Measurements from ENCODE around the gene KCNQ5.

KCNQ5 gene

GRCh38 chr6:73156793-73157767 is 535.2 kb downstream of the KCNQ5 start:
- H2BK5ac ChIP-seq (ENCODE audit: low read depth, low read length, poor library complexity) = no peak overlapping the region
- H3K9me3 ChIP-seq (ENCODE audit: insufficient read depth, low read depth, low read length) = peaks cover 3% of the 10 kb centered on the region
- H2BK12ac ChIP-seq (ENCODE audit: low read length) = no peak overlapping the region
- H2AK5ac ChIP-seq (ENCODE audit: low read length) = no peak overlapping the region
- no peak overlapping the region for H3K9ac ChIP-seq (ENCODE audit: low read length)
- WGBS (ENCODE audit: extremely low coverage, insufficient coverage, insufficient read length) = no CpG with 5 or more reads among the region's 41 CpGs
- H3K23ac ChIP-seq (ENCODE audit: low read length) = no peak overlapping the region
- H3K14ac ChIP-seq (ENCODE audit: low read length) = no peak overlapping the region
- H4K12ac ChIP-seq (ENCODE audit: low read depth, low read length) = no peak overlapping the region
- H2BK120ac ChIP-seq (ENCODE audit: insufficient read depth, low read length, poor library complexity) = no peak overlapping the region
- H3K79me1 ChIP-seq (ENCODE audit: low read length) = no peaks in the 10 kb centered on the region
- no peak overlapping the region for H2AFZ ChIP-seq (ENCODE audit: insufficient read depth, low read length, poor library complexity)
- H4K8ac ChIP-seq (ENCODE audit: low read depth, low read length) = no peak overlapping the region
- H3K27me3 ChIP-seq (ENCODE audit: insufficient read depth, low read length) = no peaks in the 10 kb centered on the region
- no peaks in the 10 kb centered on the region for H3K4me1 ChIP-seq (ENCODE audit: control insufficient read depth in 1 of 2, insufficient read depth in 2 of 2, low read length in 2 of 2)
- H3K4ac ChIP-seq (ENCODE audit: low read depth, low read length) = no peak overlapping the region
- H3K4me3 ChIP-seq (ENCODE audit: low read depth, low read length) = no peak overlapping the region
- H3K79me2 ChIP-seq (ENCODE audit: control insufficient read depth, insufficient read depth, low read length, poor library complexity) = no peaks in the 10 kb centered on the region
- DNase-seq = no peak
- H3K4me2 ChIP-seq (ENCODE audit: low read length) = no peak overlapping the region
- no peak overlapping the region for H3K18ac ChIP-seq (ENCODE audit: low read length)
- no peak overlapping the region for H4K91ac ChIP-seq (ENCODE audit: low read depth, low read length)
- no peaks in the 10 kb centered on the region for H3K36me3 ChIP-seq (ENCODE audit: control insufficient read depth in 1 of 2, insufficient read depth in 2 of 2, low read length in 2 of 2)
- no peak overlapping the region for H3K27ac ChIP-seq (ENCODE audit: low read depth, low read length)

GRCh38 chr6:73157870-73158269 is 536.0 kb downstream of the KCNQ5 start:
- Histone ChIP-seq H4K8ac (ENCODE audit: low read depth, low read length) (no peak overlapping the region), H3K79me1 (ENCODE audit: low read length) (no peaks in the 10 kb centered on the region), H3K4me2 (ENCODE audit: low read length) (no peak overlapping the region), H3K79me2 (ENCODE audit: control insufficient read depth, insufficient read depth, low read length, poor library complexity) (no peaks in the 10 kb centered on the region), H3K4ac (ENCODE audit: low read depth, low read length) (no peak overlapping the region), H3K9ac (ENCODE audit: low read length) (no peak overlapping the region), H2BK120ac (ENCODE audit: insufficient read depth, low read length, poor library complexity) (no peak overlapping the region), H2BK12ac (ENCODE audit: low read length) (no peak overlapping the region), H3K14ac (ENCODE audit: low read length) (no peak overlapping the region), H3K27me3 (ENCODE audit: insufficient read depth, low read length) (no peaks in the 10 kb centered on the region), H3K27ac (ENCODE audit: low read depth, low read length) (no peak overlapping the region), H4K91ac (ENCODE audit: low read depth, low read length) (no peak overlapping the region), H3K23ac (ENCODE audit: low read length) (no peak overlapping the region), H2BK5ac (ENCODE audit: low read depth, low read length, poor library complexity) (no peak overlapping the region), H3K4me3 (ENCODE audit: low read depth, low read length) (no peak overlapping the region), H4K12ac (ENCODE audit: low read depth, low read length) (no peak overlapping the region), H3K9me3 (ENCODE audit: insufficient read depth, low read depth, low read length) (peaks cover 3% of the 10 kb centered on the region), H3K18ac (ENCODE audit: low read length) (no peak overlapping the region), H3K36me3 (ENCODE audit: control insufficient read depth in 1 of 2, insufficient read depth in 2 of 2, low read length in 2 of 2) (no peaks in the 10 kb centered on the region), H2AFZ (ENCODE audit: insufficient read depth, low read length, poor library complexity) (no peak overlapping the region), H3K4me1 (ENCODE audit: control insufficient read depth in 1 of 2, insufficient read depth in 2 of 2, low read length in 2 of 2) (no peaks in the 10 kb centered on the region), H2AK5ac (ENCODE audit: low read length) (no peak overlapping the region)
- no peak for DNase-seq
- WGBS (ENCODE audit: extremely low coverage, insufficient coverage, insufficient read length) = no CpG with 5 or more reads among the region's 34 CpGs

DNA sequence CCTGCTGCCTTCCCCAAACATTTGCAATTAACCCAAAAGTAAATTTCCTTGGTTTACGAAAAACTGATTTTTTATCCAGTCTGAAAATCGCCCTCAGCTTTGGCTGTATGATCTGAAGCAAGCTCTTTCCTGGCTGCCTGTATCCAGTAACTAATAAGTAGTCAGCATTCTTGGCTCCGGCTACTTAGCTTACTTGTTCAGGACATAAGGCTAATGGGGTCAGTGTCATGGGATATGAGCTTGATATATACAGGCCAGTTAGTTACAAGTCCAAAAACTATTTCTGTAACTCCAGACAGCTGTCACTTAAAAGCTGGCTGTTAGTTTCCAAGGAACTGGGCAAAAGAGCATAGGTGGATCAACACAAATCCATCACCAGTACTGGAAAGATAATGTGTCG is 547.2 kb downstream of the KCNQ5 start:
- no peak for DNase-seq
- H4K12ac ChIP-seq (ENCODE audit: low read depth, low read length) = no peak overlapping the region
- H3K9ac ChIP-seq (ENCODE audit: low read length) = no peak overlapping the region
- H3K14ac ChIP-seq (ENCODE audit: low read length) = no peak overlapping the region
- H4K91ac ChIP-seq (ENCODE audit: low read depth, low read length) = no peak overlapping the region
- no peak overlapping the region for H3K27ac ChIP-seq (ENCODE audit: low read depth, low read length)
- no peaks in the 10 kb centered on the region for H3K4me1 ChIP-seq (ENCODE audit: control insufficient read depth in 1 of 2, insufficient read depth in 2 of 2, low read length in 2 of 2)
- no peak overlapping the region for H2BK5ac ChIP-seq (ENCODE audit: low read depth, low read length, poor library complexity)
- no peak overlapping the region for H4K8ac ChIP-seq (ENCODE audit: low read depth, low read length)
- H2AFZ ChIP-seq (ENCODE audit: insufficient read depth, low read length, poor library complexity) = no peak overlapping the region
- no peak overlapping the region for H2BK12ac ChIP-seq (ENCODE audit: low read length)
- no peaks in the 10 kb centered on the region for H3K9me3 ChIP-seq (ENCODE audit: insufficient read depth, low read depth, low read length)
- no peak overlapping the region for H3K4me3 ChIP-seq (ENCODE audit: low read depth, low read length)
- no peak overlapping the region for H3K4ac ChIP-seq (ENCODE audit: low read depth, low read length)
- peaks cover 0 to 1% of the 10 kb centered on the region in 2 experiments for H3K36me3 ChIP-seq (ENCODE audit: control insufficient read depth in 1 of 2, insufficient read depth in 2 of 2, low read length in 2 of 2)
- H3K4me2 ChIP-seq (ENCODE audit: low read length) = no peak overlapping the region
- no peak overlapping the region for H3K18ac ChIP-seq (ENCODE audit: low read length)
- no peak overlapping the region for H2BK120ac ChIP-seq (ENCODE audit: insufficient read depth, low read length, poor library complexity)
- no CpG with 5 or more reads among the region's 4 CpGs for WGBS (ENCODE audit: extremely low coverage, insufficient coverage, insufficient read length)
- no peaks in the 10 kb centered on the region for H3K27me3 ChIP-seq (ENCODE audit: insufficient read depth, low read length)
- H2AK5ac ChIP-seq (ENCODE audit: low read length) = no peak overlapping the region
- H3K23ac ChIP-seq (ENCODE audit: low read length) = no peak overlapping the region
- H3K79me1 ChIP-seq (ENCODE audit: low read length) = no peaks in the 10 kb centered on the region
- no peaks in the 10 kb centered on the region for H3K79me2 ChIP-seq (ENCODE audit: control insufficient read depth, insufficient read depth, low read length, poor library complexity)

DNA sequence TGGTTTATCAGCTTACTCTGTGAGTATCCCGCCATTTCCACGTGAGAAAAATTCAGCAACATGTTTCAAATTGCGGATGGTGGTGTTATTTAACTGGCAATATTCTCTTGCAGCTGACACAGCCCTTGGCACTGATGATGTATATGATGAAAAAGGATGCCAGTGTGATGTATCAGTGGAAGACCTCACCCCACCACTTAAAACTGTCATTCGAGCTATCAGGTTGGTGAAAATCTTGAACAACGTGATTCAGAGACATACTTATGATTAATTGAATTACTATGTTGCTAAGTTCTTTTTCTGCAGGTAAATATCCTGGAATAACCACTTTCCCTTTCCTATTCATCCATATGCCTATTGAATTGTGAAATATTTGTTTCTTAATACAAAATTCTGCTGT is 547.8 kb downstream of the KCNQ5 start:
- Histone ChIP-seq H3K27ac (ENCODE audit: low read depth, low read length) (no peak overlapping the region), H4K12ac (ENCODE audit: low read depth, low read length) (no peak overlapping the region), H3K79me1 (ENCODE audit: low read length) (no peaks in the 10 kb centered on the region), H3K9ac (ENCODE audit: low read length) (no peak overlapping the region), H3K14ac (ENCODE audit: low read length) (no peak overlapping the region), H3K4ac (ENCODE audit: low read depth, low read length) (no peak overlapping the region), H3K4me1 (ENCODE audit: control insufficient read depth in 1 of 2, insufficient read depth in 2 of 2, low read length in 2 of 2) (no peaks in the 10 kb centered on the region), H3K27me3 (ENCODE audit: insufficient read depth, low read length) (no peaks in the 10 kb centered on the region), H4K91ac (ENCODE audit: low read depth, low read length) (no peak overlapping the region), H2BK5ac (ENCODE audit: low read depth, low read length, poor library complexity) (no peak overlapping the region), H2BK120ac (ENCODE audit: insufficient read depth, low read length, poor library complexity) (no peak overlapping the region), H3K4me3 (ENCODE audit: low read depth, low read length) (no peak overlapping the region), H3K36me3 (ENCODE audit: control insufficient read depth in 1 of 2, insufficient read depth in 2 of 2, low read length in 2 of 2) (peaks cover 0 to 1% of the 10 kb centered on the region in 2 experiments), H3K4me2 (ENCODE audit: low read length) (no peak overlapping the region), H2AK5ac (ENCODE audit: low read length) (no peak overlapping the region), H3K23ac (ENCODE audit: low read length) (no peak overlapping the region), H2AFZ (ENCODE audit: insufficient read depth, low read length, poor library complexity) (no peak overlapping the region), H4K8ac (ENCODE audit: low read depth, low read length) (no peak overlapping the region), H2BK12ac (ENCODE audit: low read length) (no peak overlapping the region), H3K9me3 (ENCODE audit: insufficient read depth, low read depth, low read length) (no peaks in the 10 kb centered on the region), H3K18ac (ENCODE audit: low read length) (no peak overlapping the region), H3K79me2 (ENCODE audit: control insufficient read depth, insufficient read depth, low read length, poor library complexity) (no peaks in the 10 kb centered on the region)
- no CpG with 5 or more reads among the region's 5 CpGs for WGBS (ENCODE audit: extremely low coverage, insufficient coverage, insufficient read length)
- DNase-seq = peak; percentile 25 to 43
